ENCODE measurements around the gene DEGS1.

- TF ChIP-seq CTCF (IDR thresholded peaks at IDR 0.05) (no peak), POLR2A (IDR thresholded peaks at IDR 0.05) (no peak)
These were observed 2.2 kb downstream of the DEGS1 start for GRCh38 chr1:224185208-224185607.
